H1 (cell line): ENCODE data around the gene CKAP4. TPM values are rescaled to one million over a fixed set of nuclear protein-coding genes. Genes with fewer than 3 reads are reported as not detected.

Experiments
- CTCF ChIA-PET: fragments of 300-600 bp; sonication (Branson Sonifier 250); formaldehyde crosslinking; loops from one replicate; lab custom pipeline; 2021; ENCODE audit not compliant: partially characterized antibody; lab: Charles Lee
- POLR2A ChIA-PET: fragments of 300-600 bp; sonication (Branson Sonifier 250); formaldehyde crosslinking; loops from one replicate; lab custom pipeline; 2021; ENCODE audit warnings: inconsistent platforms; ENCODE audit not compliant: partially characterized antibody; lab: Charles Lee
- DNase-seq, 2 experiments: peaks; one replicate each; pipeline versions ENCODE4 v3.0.0 to v3.0.0-alpha.2; 2010 to 2022; ENCODE audit warnings: low spot score in 2 of 2, low read depth in 1 of 2, mixed read lengths in 1 of 2
- FAIRE-seq: peaks from 2 replicates; lab custom pipeline; 2011; peaks lifted over from hg19 to GRCh38; lab: Jason Lieb, UNC
- H2AFZ ChIP-seq: 2 replicates; pipeline ENCODE4 v1.8.1; 2012; ENCODE audit warnings: low read length, inconsistent platforms
- H2AK5ac ChIP-seq: 2 replicates; pipeline ENCODE4 v1.6.1; 2013; ENCODE audit warnings: low read depth, low read length
- H2BK120ac ChIP-seq: replicated peaks from 2 replicates; pipeline ENCODE3; 2013; ENCODE audit warnings: low read depth, low read length, inconsistent platforms
- H2BK12ac ChIP-seq: 2 replicates; pipeline ENCODE4 v1.6.1; 2013; ENCODE audit warnings: low read depth, low read length
- H2BK15ac ChIP-seq: 2 replicates; pipeline ENCODE4 v1.6.1; 2013; ENCODE audit warnings: low read length
- H2BK20ac ChIP-seq: 2 replicates; pipeline ENCODE4 v1.6.1; 2013; ENCODE audit warnings: low read length
- H2BK5ac ChIP-seq: 2 replicates; pipeline ENCODE4 v1.6.1; 2013; ENCODE audit warnings: low read depth, low read length
- H3K14ac ChIP-seq: 2 replicates; pipeline ENCODE4 v1.6.1; 2013; ENCODE audit warnings: inconsistent platforms; ENCODE audit not compliant: insufficient read length
- H3K18ac ChIP-seq: 2 replicates; pipeline ENCODE4 v1.6.1; 2013; ENCODE audit warnings: low read length; ENCODE audit errors: extremely low read depth
- H3K23ac ChIP-seq: 2 replicates; pipeline ENCODE4 v1.6.1; 2013; ENCODE audit warnings: inconsistent platforms; ENCODE audit not compliant: insufficient read length
- H3K23me2 ChIP-seq: 2 replicates; pipeline ENCODE4 v1.6.1; 2013; ENCODE audit warnings: low read depth, low read length
- H3K27ac ChIP-seq: 2 replicates; pipeline ENCODE4 v1.6.1; 2011; ENCODE audit warnings: low read depth, low read length, inconsistent platforms
- H3K27me3 ChIP-seq, 4 experiments: replicated peaks in 1 of 4; 1 replicate in 1 of 4; 2 replicates in 3 of 4; pipeline versions ENCODE4 v1.6.1 to v1.8.1; 2011 to 2013; ENCODE audit warnings: low read length in 3 of 4, mild to moderate bottlenecking in 3 of 4, inconsistent platforms in 2 of 4, mixed read lengths in 2 of 4, moderate library complexity in 1 of 4; ENCODE audit not compliant: control insufficient read depth in 3 of 4, insufficient read depth in 3 of 4; ENCODE audit errors: extremely low read depth in 1 of 4
- H3K36me3 ChIP-seq, 4 experiments: 2 replicates each; pipeline versions ENCODE4 v1.6.1 to v1.8.1; 2011 to 2013; ENCODE audit warnings: mild to moderate bottlenecking in 4 of 4, low read length in 3 of 4, moderate library complexity in 2 of 4, control low read depth in 1 of 4, inconsistent platforms in 1 of 4; ENCODE audit not compliant: insufficient read depth in 4 of 4, control insufficient read depth in 2 of 4
- H3K4ac ChIP-seq: replicated peaks from 2 replicates; pipeline ENCODE3; 2013; ENCODE audit warnings: low read length, low read depth, mixed read lengths, inconsistent platforms; ENCODE audit not compliant: insufficient read length
- H3K4me1 ChIP-seq, 4 experiments: replicated peaks in 1 of 4; 1 replicate in 1 of 4; 2 replicates in 3 of 4; pipeline versions ENCODE4 v1.6.1 to v1.8.1; 2011 to 2013; ENCODE audit warnings: low read length in 3 of 4, inconsistent platforms in 2 of 4, mixed read lengths in 1 of 4; ENCODE audit not compliant: insufficient read depth in 4 of 4, control insufficient read depth in 3 of 4
- H3K4me2 ChIP-seq, 2 experiments: 2 replicates each; pipeline versions ENCODE4 v1.6.1 to v1.8.1; 2011 to 2013; ENCODE audit warnings: low read depth in 2 of 2, low read length in 2 of 2, control low read depth in 1 of 2, inconsistent platforms in 1 of 2, mild to moderate bottlenecking in 1 of 2; ENCODE audit not compliant: insufficient read depth in 1 of 2
- H3K4me3 ChIP-seq, 4 experiments: fragments of 200-600, 300-600 bp in 1 of 4; sonication (generic), shearing (Covaris generic), sonication (Bioruptor Twin) in 1 of 4; 2 replicates each; pipeline versions ENCODE4 v1.5.1 to v1.8.1; 2011 to 2016; ENCODE audit warnings: low read length in 4 of 4, low read depth in 3 of 4, control low read depth in 2 of 4, inconsistent platforms in 2 of 4, mild to moderate bottlenecking in 2 of 4, mixed read lengths in 1 of 4, moderate library complexity in 1 of 4; ENCODE audit not compliant: insufficient read depth in 2 of 4; ENCODE audit errors: extremely low read depth in 1 of 4
- H3K56ac ChIP-seq: replicated peaks from 2 replicates; pipeline ENCODE3; 2013; ENCODE audit warnings: low read depth, mild to moderate bottlenecking, mixed read lengths, low read length, inconsistent platforms; ENCODE audit not compliant: insufficient read length
- H3K79me1 ChIP-seq: 2 replicates; pipeline ENCODE4 v1.6.1; 2013; ENCODE audit warnings: low read depth, low read length, control low read depth
- H3K79me2 ChIP-seq, 2 experiments: 2 replicates each; pipeline versions ENCODE4 v1.6.1 to v1.8.1; 2012 to 2013; ENCODE audit warnings: low read length in 2 of 2, mild to moderate bottlenecking in 2 of 2, inconsistent platforms in 1 of 2; ENCODE audit not compliant: insufficient read depth in 2 of 2, control insufficient read depth in 1 of 2
- H3K9ac ChIP-seq, 4 experiments: replicated peaks in 1 of 4; 1 replicate in 1 of 4; 2 replicates in 3 of 4; pipeline versions ENCODE4 v1.6.1 to v1.8.1; 2011 to 2013; ENCODE audit warnings: low read depth in 3 of 4, low read length in 3 of 4, control low read depth in 2 of 4, mild to moderate bottlenecking in 2 of 4, moderate library complexity in 2 of 4, inconsistent platforms in 1 of 4; ENCODE audit errors: extremely low read depth in 1 of 4
- H3K9me3 ChIP-seq, 2 experiments: 2 replicates each; pipeline versions ENCODE4 v1.6.1 to v1.8.1; 2012 to 2013; ENCODE audit warnings: mild to moderate bottlenecking in 2 of 2, moderate library complexity in 2 of 2, control low read depth in 1 of 2, inconsistent platforms in 1 of 2, low read depth in 1 of 2, low read length in 1 of 2, mixed read lengths in 1 of 2; ENCODE audit not compliant: insufficient read depth in 2 of 2
- H4K20me1 ChIP-seq, 2 experiments: replicated peaks in 1 of 2; 2 replicates each; pipeline versions ENCODE3 to v1.8.1; 2011 to 2013; ENCODE audit warnings: inconsistent platforms in 2 of 2, low read length in 2 of 2, mild to moderate bottlenecking in 1 of 2; ENCODE audit not compliant: insufficient read depth in 2 of 2, control insufficient read depth in 1 of 2
- H4K5ac ChIP-seq: 2 replicates; pipeline ENCODE4 v1.6.1; 2013; ENCODE audit warnings: low read length, low read depth, mixed read lengths, inconsistent platforms; ENCODE audit not compliant: insufficient read length
- H4K8ac ChIP-seq: 2 replicates; pipeline ENCODE4 v1.8.0; 2013; ENCODE audit warnings: mild to moderate bottlenecking, moderate library complexity, low read length, inconsistent platforms; ENCODE audit not compliant: insufficient read depth; ENCODE audit errors: extremely low read depth
- H4K91ac ChIP-seq: replicated peaks from 2 replicates; pipeline ENCODE3; 2013; ENCODE audit warnings: low read length, mixed read lengths, inconsistent platforms; ENCODE audit not compliant: insufficient read length
- ASH2L ChIP-seq: fragments of 200-600, 300-600 bp; sonication (generic); IDR thresholded peaks from one replicate; pipeline ENCODE4 v1.7.1; 2017; ENCODE audit warnings: low read length
- BCL11A ChIP-seq, 2 experiments: IDR thresholded peaks; one replicate each; pipeline ENCODE4 v1.6.1; 2011; ENCODE audit warnings: low read depth in 2 of 2, low read length in 2 of 2, mild to moderate bottlenecking in 2 of 2
- GABPA ChIP-seq: IDR thresholded peaks from 2 replicates; pipeline ENCODE4 v1.6.1; 2011; ENCODE audit warnings: mild to moderate bottlenecking, low read length, moderate library complexity, borderline replicate concordance; ENCODE audit not compliant: insufficient read depth
- GTF2F1 ChIP-seq: IDR thresholded peaks from 2 replicates; pipeline ENCODE4 v1.6.1; 2012; ENCODE audit warnings: low read depth, low read length, improper control_type of control experiment, borderline replicate concordance
- KDM5A ChIP-seq: fragments of 200-600 bp; IDR thresholded peaks from 2 replicates; pipeline ENCODE4 v1.7.1; 2012; ENCODE audit warnings: mild to moderate bottlenecking, low read length, inconsistent platforms, mixed read lengths
- PHF8 ChIP-seq: fragments of 200-600 bp; sonication (generic); conservative IDR thresholded peaks from 2 replicates; pipeline ENCODE4 v1.7.1; 2012; ENCODE audit warnings: low read depth, mild to moderate bottlenecking, inconsistent platforms, low read length, moderate library complexity
- SIN3A ChIP-seq, 2 experiments: IDR thresholded peaks in 1 of 2; conservative IDR thresholded peaks in 1 of 2; 2 replicates each; pipeline ENCODE4 v1.6.1; 2011 to 2012; ENCODE audit warnings: low read length in 2 of 2, improper control_type of control experiment in 1 of 2, low read depth in 1 of 2, mild to moderate bottlenecking in 1 of 2
- SIRT6 ChIP-seq: IDR thresholded peaks from one replicate; pipeline ENCODE4 v1.7.1; 2012; ENCODE audit warnings: low read length, inconsistent platforms
- SP2 ChIP-seq: IDR thresholded peaks from 2 replicates; pipeline ENCODE4 v1.6.1; 2012; ENCODE audit warnings: mild to moderate bottlenecking, low read length, inconsistent platforms
- SP4 ChIP-seq: IDR thresholded peaks from 2 replicates; pipeline ENCODE4 v1.6.1; 2012; ENCODE audit warnings: low read length, inconsistent platforms
- TAF1 ChIP-seq: IDR thresholded peaks from 2 replicates; pipeline ENCODE4 v1.6.1; 2011; ENCODE audit warnings: mild to moderate bottlenecking, low read depth, low read length
- WGBS, 2 experiments: shearing (Covaris generic) in 1 of 2; methylation state at CpG; one replicate each; pipeline versions ENCODE4 v1.1.6 to v1.1.7; 2013 to 2015; ENCODE audit warnings: low lambda C conversion rate in 2 of 2, mixed read lengths in 2 of 2, inconsistent platforms in 1 of 2, low coverage in 1 of 2, missing lambda C conversion rate in 1 of 2; ENCODE audit not compliant: insufficient replicate concordance in 2 of 2, insufficient coverage in 1 of 2, insufficient read length in 1 of 2; ENCODE audit errors: extremely low coverage in 1 of 2, missing lambda C conversion rate in 1 of 2; 5-methylcytosine and 5-hydroxymethylcytosine counted together
- polyA plus RNA-seq, 7 experiments: library from polyadenylated mRNA; depleted of rRNA in 3 of 7; stranded (reverse) in 5 of 7; unstranded in 2 of 7; fragments of >200 nt in 5 of 7; fragments of 200-250 nt in 2 of 7; gene quantifications; 1 replicate in 5 of 7; 2 replicates in 1 of 7; 4 replicates in 1 of 7; pipeline versions ENCODE4 v1.2.1 to v1.2.3, GENCODE V29; 2011 to 2013; ENCODE audit warnings: missing spikeins in 2 of 7, mixed read lengths in 2 of 7
- total RNA-seq: library from RNA; stranded (reverse); fragmentation: NEBNext Ultra II Directional; extraction: Animal tissue kit (Norgen Biotek cat#: 25700); gene quantifications from 2 replicates; pipeline ENCODE4 v1.2.1, GENCODE V29; 2021
- TF ChIP-seq, protein P1 (sequence below): IDR thresholded peaks from 2 replicates; pipeline ENCODE4 v1.6.1; 2011; ENCODE audit warnings: low read depth, mild to moderate bottlenecking, low read length; ENCODE audit not compliant: insufficient read depth

Gene CKAP4
- total and polyA plus RNA-seq, 2 of the 8 experiments (the other 6 are each of a cell fraction or from before 2014, with no cell fraction given), result 35.8 to 80.7 TPM

DNA sequence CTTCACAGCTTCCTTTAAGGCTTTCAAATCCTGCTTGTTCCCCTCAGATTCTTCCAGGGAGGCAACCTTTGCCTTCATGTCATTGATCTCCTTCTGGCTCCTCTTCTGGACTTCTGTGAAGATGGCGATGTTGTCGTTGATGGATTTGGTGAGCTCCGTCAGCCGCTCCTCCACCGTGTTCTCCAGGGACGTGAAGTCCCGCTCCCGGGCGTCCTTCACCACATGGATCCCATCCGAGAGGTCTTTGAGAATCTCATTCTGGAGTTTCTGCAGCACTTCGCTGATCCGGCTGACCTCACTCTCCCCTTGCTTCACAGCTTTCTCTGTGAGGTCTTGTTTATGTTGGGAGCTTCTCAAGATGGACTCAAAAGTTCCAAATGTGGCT, 7.9 kb downstream of the CKAP4 start:
- no peak overlapping the region for H4K5ac ChIP-seq
- no peak overlapping the region for H3K4me2 ChIP-seq
- H2AFZ ChIP-seq, result no peak overlapping the region
- no peak overlapping the region for H3K18ac ChIP-seq
- H3K4me1 ChIP-seq, result no peaks in the 10 kb centered on the region
- TF ChIP-seq TAF1 (no peak), GABPA (no peak), GTF2F1 (no peak), PHF8 (no peak), SP4 (no peak), SIN3A (conservative IDR thresholded peaks at IDR 0.05 in 1 of 2, IDR thresholded peaks at IDR 0.05 in 1 of 2; ENCODE audit: low read depth in 1 of 2, low read length in 2 of 2) (no peak), SIRT6 (no peak), BCL11A (IDR thresholded peaks at IDR 0.05; ENCODE audit: low read depth in 2 of 2, low read length in 2 of 2) (no peak), KDM5A (no peak), SP2 (no peak), ASH2L (no peak)
- TF ChIP-seq, protein P1, sequence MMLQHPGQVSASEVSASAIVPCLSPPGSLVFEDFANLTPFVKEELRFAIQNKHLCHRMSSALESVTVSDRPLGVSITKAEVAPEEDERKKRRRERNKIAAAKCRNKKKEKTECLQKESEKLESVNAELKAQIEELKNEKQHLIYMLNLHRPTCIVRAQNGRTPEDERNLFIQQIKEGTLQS, result no peak
- no peak overlapping the region for H2AK5ac ChIP-seq
- H3K56ac ChIP-seq, result no peak overlapping the region
- peaks cover 6 to 32% (median 20%) of the 10 kb centered on the region in 4 experiments; a peak in 7 of 8 replicates for H3K36me3 ChIP-seq
- H3K79me2 ChIP-seq, result peaks cover 0 to 15% of the 10 kb centered on the region in 2 experiments; a peak in 2 of 4 replicates
- ChIA-PET CTCF (interaction anchor here (0.6 to 1.5 kb wide), 6 partner anchors 12 to 83 kb away, joined by 3 to 4 read pairs (median 3); no protein-coding TSS in a partner anchor), POLR2A (no interaction called here)
- 87% methylated on average over 12 of the region's 12 CpGs; no CpG with 5 or more reads in 1 of the 2 experiments for WGBS, 2 experiments
- H3K9me3 ChIP-seq, result no peaks in the 10 kb centered on the region
- H2BK12ac ChIP-seq, result no peak overlapping the region
- no peak overlapping the region for H3K23ac ChIP-seq
- FAIRE-seq (no peak), DNase-seq (no peak)
- H4K8ac ChIP-seq, result no peak overlapping the region
- no peak overlapping the region for H2BK5ac ChIP-seq
- no peak overlapping the region for H3K4me3 ChIP-seq
- no peak overlapping the region for H3K9ac ChIP-seq
- no peaks in the 10 kb centered on the region for H3K23me2 ChIP-seq
- no peak overlapping the region for H3K14ac ChIP-seq
- no peak overlapping the region for H2BK20ac ChIP-seq
- H4K20me1 ChIP-seq, result peaks cover 4 to 10% of the 10 kb centered on the region in 2 experiments
- no peak overlapping the region for H3K27ac ChIP-seq
- H3K27me3 ChIP-seq, result no peaks in the 10 kb centered on the region
- H2BK120ac ChIP-seq, result no peak overlapping the region
- H2BK15ac ChIP-seq, result no peak overlapping the region
- peaks cover 2% of the 10 kb centered on the region; the same call in 1 of the 2 replicates for H3K79me1 ChIP-seq
- no peak overlapping the region for H4K91ac ChIP-seq
- H3K4ac ChIP-seq, result no peak overlapping the region
